H9 (cell line): Measurements from ENCODE around the gene GSX1. TPM values are rescaled to one million over a fixed set of nuclear protein-coding genes. Genes with fewer than 3 reads are reported as not detected.

Experiments
- DNase-seq: peaks from one replicate; pipeline ENCODE4 v3.0.0-alpha.2; 2017
- H2AFZ ChIP-seq: one replicate; pipeline ENCODE4 v1.6.1; 2013; ENCODE audit warnings: mild to moderate bottlenecking, low read length, control low read depth, moderate library complexity
- H2AK5ac ChIP-seq: 2 replicates; pipeline ENCODE4 v1.6.1; 2013; ENCODE audit warnings: low read length, control low read depth, mixed read lengths; ENCODE audit not compliant: insufficient read length
- H2BK120ac ChIP-seq: one replicate; pipeline ENCODE4 v1.6.1; 2013; ENCODE audit warnings: low read depth, mild to moderate bottlenecking, low read length, control low read depth, inconsistent platforms; ENCODE audit not compliant: poor library complexity, severe bottlenecking
- H2BK12ac ChIP-seq: 2 replicates; pipeline ENCODE4 v1.6.1; 2013; ENCODE audit warnings: low read length, control low read depth, mixed read lengths, low read depth; ENCODE audit not compliant: insufficient read length
- H2BK15ac ChIP-seq: 2 replicates; pipeline ENCODE4 v1.6.1; 2013; ENCODE audit warnings: low read depth, low read length, control low read depth
- H2BK20ac ChIP-seq: one replicate; pipeline ENCODE4 v1.6.1; 2013; ENCODE audit warnings: low read depth, mild to moderate bottlenecking, low read length, control low read depth, inconsistent platforms; ENCODE audit not compliant: poor library complexity, severe bottlenecking
- H2BK5ac ChIP-seq: 2 replicates; pipeline ENCODE4 v1.6.1; 2013; ENCODE audit warnings: low read length, control low read depth, mixed read lengths; ENCODE audit not compliant: insufficient read length
- H3K14ac ChIP-seq: 2 replicates; pipeline ENCODE4 v1.6.1; 2013; ENCODE audit warnings: low read length, control low read depth; ENCODE audit not compliant: insufficient read depth
- H3K18ac ChIP-seq: 2 replicates; pipeline ENCODE4 v1.6.1; 2013; ENCODE audit warnings: low read depth, mild to moderate bottlenecking, mixed read lengths, low read length, control low read depth; ENCODE audit not compliant: insufficient read length
- H3K23ac ChIP-seq: 2 replicates; pipeline ENCODE4 v1.6.1; 2013; ENCODE audit warnings: low read length, control low read depth, mixed read lengths, low read depth; ENCODE audit not compliant: insufficient read length
- H3K23me2 ChIP-seq: 2 replicates; pipeline ENCODE4 v1.6.1; 2013; ENCODE audit warnings: low read depth, mild to moderate bottlenecking, mixed read lengths, low read length, control low read depth; ENCODE audit not compliant: insufficient read length, poor library complexity, severe bottlenecking
- H3K27ac ChIP-seq: 2 replicates; pipeline ENCODE4 v1.5.1; 2013; ENCODE audit warnings: low read length, control low read depth, mixed read lengths, low read depth; ENCODE audit not compliant: insufficient read length
- H3K27me3 ChIP-seq: 2 replicates; pipeline ENCODE4 v1.6.1; 2013; ENCODE audit warnings: low read length, control low read depth, inconsistent platforms; ENCODE audit not compliant: insufficient read depth
- H3K4ac ChIP-seq: 2 replicates; pipeline ENCODE4 v1.6.1; 2013; ENCODE audit warnings: low read depth, mild to moderate bottlenecking, control low read depth, inconsistent platforms, low read length, moderate library complexity
- H3K4me1 ChIP-seq: 2 replicates; pipeline ENCODE4 v1.6.1; 2013; ENCODE audit warnings: low read length, control low read depth, inconsistent platforms; ENCODE audit not compliant: insufficient read depth
- H3K4me2 ChIP-seq: 2 replicates; pipeline ENCODE4 v1.6.1; 2013; ENCODE audit warnings: low read length, control low read depth, mixed read lengths; ENCODE audit not compliant: insufficient read length, insufficient read depth
- H3K56ac ChIP-seq: 2 replicates; pipeline ENCODE4 v1.6.1; 2013; ENCODE audit warnings: low read depth, mild to moderate bottlenecking, mixed read lengths, low read length, control low read depth; ENCODE audit not compliant: insufficient read length
- H3K79me1 ChIP-seq: 2 replicates; pipeline ENCODE4 v1.6.1; 2013; ENCODE audit warnings: low read depth, mild to moderate bottlenecking, moderate library complexity, low read length, control low read depth, inconsistent platforms; ENCODE audit not compliant: insufficient read depth, poor library complexity, severe bottlenecking
- H3K79me2 ChIP-seq: 2 replicates; pipeline ENCODE4 v1.6.1; 2013; ENCODE audit warnings: low read length, control low read depth, inconsistent platforms; ENCODE audit not compliant: insufficient read depth
- H3K9ac ChIP-seq: 2 replicates; pipeline ENCODE4 v1.6.1; 2013; ENCODE audit warnings: low read length, control low read depth, mixed read lengths; ENCODE audit not compliant: insufficient read length; ENCODE audit errors: extremely low read depth
- H3K9me3 ChIP-seq: one replicate; pipeline ENCODE4 v1.6.1; 2013; ENCODE audit warnings: low read depth, low read length, inconsistent platforms; ENCODE audit not compliant: control insufficient read depth
- H3T11ph ChIP-seq: one replicate; pipeline ENCODE4 v1.6.1; 2013; ENCODE audit warnings: mild to moderate bottlenecking, low read length, control low read depth, inconsistent platforms
- H4K20me1 ChIP-seq: one replicate; pipeline ENCODE4 v1.6.1; 2013; ENCODE audit not compliant: control insufficient read depth, insufficient read length, insufficient read depth
- H4K5ac ChIP-seq: 2 replicates; pipeline ENCODE4 v1.6.1; 2013; ENCODE audit warnings: low read depth, mild to moderate bottlenecking, mixed read lengths, low read length, control low read depth; ENCODE audit not compliant: insufficient read length
- H4K8ac ChIP-seq: replicated peaks from 2 replicates; pipeline ENCODE4 v1.6.1; 2013; ENCODE audit warnings: low read length, control low read depth, mixed read lengths, low read depth; ENCODE audit not compliant: insufficient read length
- H4K91ac ChIP-seq: 2 replicates; pipeline ENCODE4 v1.6.1; 2013; ENCODE audit warnings: low read depth, mild to moderate bottlenecking, moderate library complexity, mixed read lengths, low read length, control low read depth; ENCODE audit not compliant: insufficient read length
- H3K27ac Mint-ChIP-seq, 3 experiments: 2 replicates in 2 of 3; 3 replicates in 1 of 3; pipeline ENCODE4 v1.8.0; 2020 to 2021; ENCODE audit warnings: mixed read lengths in 3 of 3, mild to moderate bottlenecking in 1 of 3, moderate library complexity in 1 of 3
- H3K27me3 Mint-ChIP-seq: 2 replicates; pipeline ENCODE4 v1.8.0; 2021; ENCODE audit warnings: low read depth, mild to moderate bottlenecking, moderate library complexity, mixed read lengths
- H3K36me3 Mint-ChIP-seq, 3 experiments: 2 replicates in 2 of 3; 3 replicates in 1 of 3; pipeline ENCODE4 v1.8.0; 2020 to 2021; ENCODE audit warnings: low read depth in 3 of 3, mixed read lengths in 3 of 3; ENCODE audit not compliant: insufficient read depth in 1 of 3
- H3K4me1 Mint-ChIP-seq, 2 experiments: 2 replicates each; pipeline ENCODE4 v1.8.0; 2020; ENCODE audit warnings: mixed read lengths in 2 of 2
- H3K4me3 Mint-ChIP-seq, 2 experiments: 2 replicates in 1 of 2; 3 replicates in 1 of 2; pipeline ENCODE4 v1.8.0; 2020 to 2021; ENCODE audit warnings: mild to moderate bottlenecking in 2 of 2, mixed read lengths in 2 of 2, moderate library complexity in 1 of 2
- H3K9me3 Mint-ChIP-seq, 2 experiments: 2 replicates in 1 of 2; 3 replicates in 1 of 2; pipeline ENCODE4 v1.8.0; 2020; ENCODE audit warnings: mild to moderate bottlenecking in 2 of 2, mixed read lengths in 2 of 2, moderate library complexity in 1 of 2
- CTCF ChIP-seq: fragments of 200-600 bp; sonication (generic); conservative IDR thresholded peaks from 3 replicates; pipeline ENCODE4 v1.8.0; 2021; ENCODE audit warnings: antibody characterized with exemption, mild to moderate bottlenecking
- WGBS: extraction: QIAGEN DNeasy Blood & Tissue Kit; methylation state at CpG from one replicate; pipeline ENCODE4 v1.1.7; 2013; ENCODE audit warnings: missing lambda C conversion rate, low lambda C conversion rate, mixed read lengths; ENCODE audit not compliant: insufficient read length; ENCODE audit errors: extremely low coverage; 5-methylcytosine and 5-hydroxymethylcytosine counted together
- long read RNA-seq: library from polyadenylated mRNA; unstranded; transcript quantifications from one replicate; pipeline ENCODE4 v2.0.0, GENCODE V29; 2020
- total RNA-seq: library from RNA; stranded (reverse); gene quantifications from 2 replicates; pipeline ENCODE4 v1.2.1, GENCODE V29; 2021

The GSX1 gene
- not detected in 2 replicates for total RNA-seq
- long read RNA-seq: 0 reads

- Histone ChIP-seq H3K9ac (no peak within 1 kb of the TSS), H2BK120ac (no peak within 1 kb of the TSS), H3K23me2 (peaks cover 5% of the 10 kb centered on the region), H3K79me1 (no peaks in the 10 kb centered on the region), H2BK15ac (no peak within 1 kb of the TSS), H4K8ac (no peak within 1 kb of the TSS), H2AK5ac (no peak within 1 kb of the TSS), H4K20me1 (no peaks in the 10 kb centered on the region), H3K14ac (no peak within 1 kb of the TSS; the same call in 1 of the 2 replicates), H3T11ph (no peak within 1 kb of the TSS), H3K4me1 (no peaks in the 10 kb centered on the region), H3K9me3 (no peaks in the 10 kb centered on the region), H2BK20ac (no peak within 1 kb of the TSS), H3K4ac (no peak within 1 kb of the TSS), H2BK12ac (no peak within 1 kb of the TSS), H3K4me2 (peak within 1 kb of the TSS; percentile 24), H3K56ac (no peak within 1 kb of the TSS), H4K91ac (no peak within 1 kb of the TSS), H3K18ac (no peak within 1 kb of the TSS), H2BK5ac (no peak within 1 kb of the TSS), H3K23ac (no peak within 1 kb of the TSS), H3K27me3 (peaks cover 96% of the 10 kb centered on the region), H3K79me2 (no peaks in the 10 kb centered on the region), H3K27ac (no peak within 1 kb of the TSS), H2AFZ (no peak within 1 kb of the TSS), H4K5ac (no peak within 1 kb of the TSS)
- DNase-seq: peak; percentile 88
- H3K4me3 Mint-ChIP-seq: peak within 1 kb of the TSS in 1 of 2 experiments; percentile 48; a peak in 3 of 5 replicates
- no CpG with 5 or more reads among the region's 87 CpGs for WGBS
- no peak within 1 kb of the TSS for H3K27ac Mint-ChIP-seq
- H3K9me3 Mint-ChIP-seq: peaks cover 0 to 5% of the 10 kb centered on the region in 2 experiments; a peak in 2 of 5 replicates
- no peaks in the 10 kb centered on the region; a peak in 1 of 7 replicates for H3K36me3 Mint-ChIP-seq
- peaks cover 100% of the 10 kb centered on the region for H3K27me3 Mint-ChIP-seq
- peaks cover 52 to 71% of the 10 kb centered on the region in 2 experiments for H3K4me1 Mint-ChIP-seq
- TF ChIP-seq CTCF: no peak
Observed at GRCh38 chr13:27792393-27793218, at the start of gene GSX1. TSS of gene GSX1 (plus strand) at chr13:27792483. CDS start at chr13:27792691, 208 bp downstream.
